GM20431 (cell line): ENCODE data around the gene VAMP1.
"Not testable (repeated sequence)": the region's sequence is repeated elsewhere in the genome, so short reads cannot be mapped to it uniquely, and the experiment has no call there.

ENCODE experiments used
- in situ Hi-C: fragments of 300-500 bp; cut with MseI, MboI; formaldehyde crosslinking; loops from one replicate; pipeline ENCODE4 v1.15.0; 2020; ENCODE audit warnings: low sequenced_read_pairs; ENCODE audit not compliant: unreplicated experiment

VAMP1 gene

GRCh38 chr12:6427796-6428195, 42.7 kb downstream of the VAMP1 start:
- in situ Hi-C loops, result not testable (repeated sequence)

GRCh38 chr12:6426882-6427671, 43.4 kb downstream of the VAMP1 start:
- in situ Hi-C loops, result no loop called here

- in situ Hi-C loops, result no loop called here
These were observed 44.6 kb downstream of the VAMP1 start for GRCh38 chr12:6425590-6426531.

- in situ Hi-C loops, result no loop called here
These were observed 45.6 kb downstream of the VAMP1 start for GRCh38 chr12:6424866-6425265.

GRCh38 chr12:6424008-6424347, 46.5 kb downstream of the VAMP1 start:
- in situ Hi-C loops, result no loop called here

- in situ Hi-C loops, result no loop called here
These were observed 47.0 kb downstream of the VAMP1 start for GRCh38 chr12:6423267-6424007.

- in situ Hi-C loops, result no loop called here
These were observed 50.1 kb downstream of the VAMP1 start for GRCh38 chr12:6420364-6420763.

- in situ Hi-C loops, result no loop called here
These were observed 51.7 kb downstream of the VAMP1 start for GRCh38 chr12:6418796-6419195.

- in situ Hi-C loops, result no loop called here
These were observed 53.9 kb downstream of the VAMP1 start for GRCh38 chr12:6416596-6416995.
